Neutrophil (primary cell): ENCODE results near the gene ELOVL1.
A peak's percentile ranks its signal among the peaks of the same experiment; 100 is the strongest.

Source experiments
- H3K27ac ChIP-seq: fragments of 200-600 bp; sonication (generic); 2 replicates; pipeline ENCODE4 v1.5.1; 2016; ENCODE audit warnings: mild to moderate bottlenecking, moderate library complexity
- H3K27me3 ChIP-seq: fragments of 200-600 bp; sonication (generic); 2 replicates; pipeline ENCODE4 v1.6.0; 2016; ENCODE audit warnings: mild to moderate bottlenecking
- H3K36me3 ChIP-seq: fragments of 200-600 bp; sonication (generic); 2 replicates; pipeline ENCODE4 v1.5.1; 2017
- H3K4me1 ChIP-seq, 2 experiments: fragments of 200-600 bp in 1 of 2; sonication (generic) in 1 of 2; 1 replicate in 1 of 2; 2 replicates in 1 of 2; pipeline versions ENCODE4 v1.5.1 to v1.6.1; 2013 to 2016; ENCODE audit warnings: low read depth in 1 of 2, low read length in 1 of 2, mild to moderate bottlenecking in 1 of 2, moderate library complexity in 1 of 2; ENCODE audit not compliant: control insufficient read depth in 1 of 2, insufficient read depth in 1 of 2
- H3K4me3 ChIP-seq, 2 experiments: fragments of 200-600 bp in 1 of 2; sonication (generic) in 1 of 2; 1 replicate in 1 of 2; 2 replicates in 1 of 2; pipeline ENCODE4 v1.5.1; 2013 to 2016; ENCODE audit warnings: low read depth in 1 of 2, low read length in 1 of 2, mild to moderate bottlenecking in 1 of 2, moderate library complexity in 1 of 2
- H3K9me3 ChIP-seq: fragments of 200-600 bp; sonication (generic); 2 replicates; pipeline ENCODE4 v1.5.1; 2016
- CTCF ChIP-seq: fragments of 200-600 bp; sonication (generic); IDR thresholded peaks from 2 replicates; pipeline ENCODE4 v1.5.1; 2016; ENCODE audit warnings: antibody characterized with exemption

The ELOVL1 gene

GRCh38 chr1:43368646-43369020 lies 822 bp upstream of the ELOVL1 start:
- no peak for TF ChIP-seq CTCF
- H3K36me3 ChIP-seq, result peaks cover 35% of the 10 kb centered on the region
- no peaks in the 10 kb centered on the region for H3K27me3 ChIP-seq
- peaks cover 28 to 33% of the 10 kb centered on the region in 2 experiments for H3K4me1 ChIP-seq
- no peaks in the 10 kb centered on the region for H3K9me3 ChIP-seq
- peak overlapping the region; percentile 98 for H3K27ac ChIP-seq
- peak overlapping the region; percentile 91 to 92 for H3K4me3 ChIP-seq

GRCh38 chr1:43367026-43367903 lies 546 bp downstream of the ELOVL1 start:
- peak overlapping the region; percentile 98 for H3K27ac ChIP-seq
- H3K27me3 ChIP-seq, result no peaks in the 10 kb centered on the region
- no peak for TF ChIP-seq CTCF
- H3K4me3 ChIP-seq, result peak overlapping the region; percentile 91 to 92
- peaks cover 34 to 35% of the 10 kb centered on the region in 2 experiments for H3K4me1 ChIP-seq
- no peaks in the 10 kb centered on the region for H3K9me3 ChIP-seq
- peaks cover 35% of the 10 kb centered on the region for H3K36me3 ChIP-seq

GRCh38 chr1:43366601-43367025 lies 1.2 kb downstream of the ELOVL1 start:
- peak overlapping the region; percentile 98 for H3K27ac ChIP-seq
- peaks cover 41% of the 10 kb centered on the region for H3K36me3 ChIP-seq
- H3K4me3 ChIP-seq, result peak overlapping the region; percentile 91 to 92

GRCh38 chr1:43366179-43366578 lies 1.6 kb downstream of the ELOVL1 start:
- no peak for TF ChIP-seq CTCF
- Histone ChIP-seq H3K36me3 (peaks cover 46% of the 10 kb centered on the region), H3K4me1 (peaks cover 37 to 40% of the 10 kb centered on the region in 2 experiments), H3K27ac (peak overlapping the region; percentile 98), H3K4me3 (peak overlapping the region; percentile 91 to 92), H3K27me3 (no peaks in the 10 kb centered on the region), H3K9me3 (no peaks in the 10 kb centered on the region)

More at GRCh38 chr1:43366601-43367025, 1.2 kb downstream of the ELOVL1 start:
- no peak for TF ChIP-seq CTCF
- H3K9me3 ChIP-seq, result no peaks in the 10 kb centered on the region
- peaks cover 36 to 37% of the 10 kb centered on the region in 2 experiments for H3K4me1 ChIP-seq
- H3K27me3 ChIP-seq, result no peaks in the 10 kb centered on the region

GRCh38 chr1:43365678-43366077 lies 2.1 kb downstream of the ELOVL1 start:
- Histone ChIP-seq H3K9me3 (no peaks in the 10 kb centered on the region), H3K27me3 (no peaks in the 10 kb centered on the region), H3K4me3 (no peak overlapping the region), H3K4me1 (peaks cover 37 to 45% of the 10 kb centered on the region in 2 experiments), H3K27ac (peak overlapping the region; percentile 18), H3K36me3 (peaks cover 51% of the 10 kb centered on the region)
- no peak for TF ChIP-seq CTCF
